GM12891 (cell line): ENCODE data around the gene AXIN1.

ENCODE experiments used
- POLR2A ChIP-seq: IDR thresholded peaks from 2 replicates; pipeline ENCODE4 v1.6.1; 2011; ENCODE audit warnings: low read depth, low read length, control low read depth
- POLR2AphosphoS5 ChIP-seq: IDR thresholded peaks from 2 replicates; pipeline ENCODE4 v1.6.1; 2011; ENCODE audit warnings: low read depth, low read length, control low read depth

DNA sequence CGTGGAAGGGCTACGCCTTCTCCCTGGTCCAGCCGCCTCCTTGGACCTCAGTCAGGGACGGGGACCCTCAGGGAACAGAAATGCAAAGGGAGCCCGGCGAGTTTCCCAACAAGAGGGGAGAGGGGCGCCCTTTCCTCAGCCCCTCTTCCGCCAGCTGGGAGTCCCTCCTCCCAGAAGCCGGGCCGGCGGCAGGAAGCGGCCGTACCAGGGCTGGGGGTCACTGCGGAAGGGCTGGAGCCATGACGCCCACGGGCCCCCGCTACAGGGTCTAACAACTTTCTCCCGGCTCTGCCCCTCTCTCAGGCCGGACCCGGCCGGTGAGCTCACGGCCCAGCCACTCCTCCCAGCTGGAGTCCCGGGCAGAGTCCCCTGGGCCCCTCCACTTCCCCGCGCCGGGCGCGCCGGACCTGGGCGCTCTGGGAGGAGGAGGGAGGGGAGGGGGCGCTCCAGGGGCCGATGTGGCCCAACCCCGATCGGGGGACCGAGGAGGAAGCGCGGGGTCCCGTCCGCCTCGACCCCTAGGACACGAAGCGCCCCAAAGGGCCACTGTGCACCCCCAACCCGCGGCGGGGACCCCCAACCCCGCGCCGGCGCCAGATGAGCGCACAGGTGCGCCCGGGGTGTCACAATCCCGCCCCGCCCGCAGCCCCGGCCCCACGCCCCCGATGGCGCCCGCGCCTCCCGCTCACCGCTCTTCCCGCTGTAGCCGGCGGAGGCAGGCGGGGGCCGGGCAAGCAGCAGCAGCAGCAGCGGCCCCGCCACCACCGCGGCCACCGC is 28.7 kb upstream of the AXIN1 start:
- no peak for TF ChIP-seq POLR2AphosphoS5
- TF ChIP-seq POLR2A: no peak
